Gastrocnemius medialis (tissue), 4 donors: ENCODE results near the gene FRMD3. TPM values are rescaled to one million over a fixed set of nuclear protein-coding genes. Genes with fewer than 3 reads are reported as not detected.
A peak's percentile ranks its signal among the peaks of the same experiment; 100 is the strongest.
"Not testable (repeated sequence)": the region's sequence is repeated elsewhere in the genome, so short reads cannot be mapped to it uniquely, and the experiment has no call there.

ENCODE experiments used
- ATAC-seq, 2 donors: fragments of 150-250 bp; one replicate each; pipeline ENCODE4 v1.9.1; 2016
- DNase-seq, 2 donors: peaks; one replicate each; pipeline ENCODE4 v3.0.0-alpha.2; 2019
- H3K27ac ChIP-seq, 4 donors: fragments of 200-600 bp; sonication (generic); 1 replicate in 1 of 4; 2 replicates in 3 of 4; pipeline ENCODE4 v1.5.1; 2016 to 2018; ENCODE audit warnings: mild to moderate bottlenecking in 2 of 4, moderate library complexity in 1 of 4
- H3K27me3 ChIP-seq, 3 donors: fragments of 200-600 bp; sonication (generic) in 2 of 3; 1 replicate in 1 of 3; 2 replicates in 2 of 3; pipeline versions ENCODE4 v1.5.1 to v1.6.0; 2016 to 2019; ENCODE audit warnings: mild to moderate bottlenecking in 1 of 3, moderate library complexity in 1 of 3
- H3K36me3 ChIP-seq, 2 donors: fragments of 200-600 bp; sonication (generic) in 1 of 2; one replicate each; pipeline ENCODE4 v1.5.1; 2017 to 2018
- H3K4me1 ChIP-seq, 2 donors: fragments of 200-600 bp; sonication (generic) in 1 of 2; one replicate each; pipeline ENCODE4 v1.5.1; 2016 to 2017; ENCODE audit warnings: mild to moderate bottlenecking in 2 of 2
- H3K4me3 ChIP-seq, 4 donors: fragments of 200-600 bp; sonication (generic) in 3 of 4; 1 replicate in 1 of 4; 2 replicates in 3 of 4; pipeline ENCODE4 v1.5.1; 2016 to 2019; ENCODE audit warnings: mild to moderate bottlenecking in 2 of 4
- H3K9me3 ChIP-seq, 3 donors: fragments of 200-600 bp; sonication (generic) in 2 of 3; 1 replicate in 1 of 3; 2 replicates in 2 of 3; pipeline ENCODE4 v1.5.1; 2016 to 2019
- POLR2A ChIP-seq, 2 donors: fragments of 450-650 bp; IDR thresholded peaks; one replicate each; pipeline ENCODE4 v1.6.1; 2017; ENCODE audit warnings: antibody characterized with exemption in 2 of 2, mild to moderate bottlenecking in 2 of 2, moderate library complexity in 2 of 2
- in situ Hi-C, 4 donors: fragments of 200-750 bp; cut with MboI; loops; one replicate each; pipeline versions ENCODE4 v1.15.0 to v1.8.0; 2017; ENCODE audit warnings: low sequenced_read_pairs in 4 of 4
- intact Hi-C: fragments of 100-400 bp; cut with DNase I; formaldehyde crosslinking; loops from one replicate; pipeline ENCODE4 v1.15.1; 2023; ENCODE audit warnings: low total_unique reads
- total RNA-seq, 4 donors: library from RNA; depleted of rRNA; stranded (reverse); fragments of >200 nt; gene quantifications; one replicate each; pipeline versions ENCODE4 v1.1.0 to v1.2.3, GENCODE V29; 2016
- TF ChIP-seq, protein P1 (sequence below), 5 experiments: fragments of 450-650 bp in 3 of 5; fragments of 200-600 bp in 2 of 5; sonication (generic) in 2 of 5; IDR thresholded peaks in 4 of 5; conservative IDR thresholded peaks in 1 of 5; 1 replicate in 4 of 5; 2 replicates in 1 of 5; pipeline ENCODE4 v1.5.1; 2016 to 2019; ENCODE audit warnings: antibody characterized with exemption in 5 of 5, mild to moderate bottlenecking in 3 of 5, moderate library complexity in 3 of 5

The FRMD3 gene
- total RNA-seq, 4 donors from 2014 or later = 62.3 to 120 (median 94.6) TPM

DNA sequence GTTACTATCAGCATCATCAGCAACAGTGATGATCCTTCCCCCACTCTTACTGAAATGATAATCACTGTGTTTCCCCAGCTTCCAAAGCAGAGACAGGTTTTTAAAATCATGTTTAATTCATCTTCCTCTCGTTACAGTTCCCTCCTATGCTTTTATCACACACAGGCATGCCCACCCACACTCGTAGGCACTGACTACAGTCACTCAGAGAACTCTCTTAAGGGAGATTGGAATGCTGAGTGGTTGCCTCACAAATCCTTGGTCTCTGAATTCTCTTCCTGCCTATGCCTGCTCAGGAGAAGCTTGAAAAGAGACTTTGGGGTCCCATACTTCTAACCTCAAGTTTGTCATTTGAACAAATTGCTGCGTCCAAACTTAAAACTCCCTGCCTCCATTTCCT is 179.2 kb downstream of the FRMD3 start:
- intact Hi-C loops = no loop called here
- in situ Hi-C loops = no loop called here
- no peak for TF ChIP-seq POLR2A (IDR thresholded peaks at IDR 0.05)
- TF ChIP-seq, protein P1, sequence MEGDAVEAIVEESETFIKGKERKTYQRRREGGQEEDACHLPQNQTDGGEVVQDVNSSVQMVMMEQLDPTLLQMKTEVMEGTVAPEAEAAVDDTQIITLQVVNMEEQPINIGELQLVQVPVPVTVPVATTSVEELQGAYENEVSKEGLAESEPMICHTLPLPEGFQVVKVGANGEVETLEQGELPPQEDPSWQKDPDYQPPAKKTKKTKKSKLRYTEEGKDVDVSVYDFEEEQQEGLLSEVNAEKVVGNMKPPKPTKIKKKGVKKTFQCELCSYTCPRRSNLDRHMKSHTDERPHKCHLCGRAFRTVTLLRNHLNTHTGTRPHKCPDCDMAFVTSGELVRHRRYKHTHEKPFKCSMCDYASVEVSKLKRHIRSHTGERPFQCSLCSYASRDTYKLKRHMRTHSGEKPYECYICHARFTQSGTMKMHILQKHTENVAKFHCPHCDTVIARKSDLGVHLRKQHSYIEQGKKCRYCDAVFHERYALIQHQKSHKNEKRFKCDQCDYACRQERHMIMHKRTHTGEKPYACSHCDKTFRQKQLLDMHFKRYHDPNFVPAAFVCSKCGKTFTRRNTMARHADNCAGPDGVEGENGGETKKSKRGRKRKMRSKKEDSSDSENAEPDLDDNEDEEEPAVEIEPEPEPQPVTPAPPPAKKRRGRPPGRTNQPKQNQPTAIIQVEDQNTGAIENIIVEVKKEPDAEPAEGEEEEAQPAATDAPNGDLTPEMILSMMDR (IDR thresholded peaks at IDR 0.05 in 4 of 5, conservative IDR thresholded peaks at IDR 0.05 in 1 of 5) = no peak
- no peak for DNase-seq
- no peak for ATAC-seq
- Histone ChIP-seq H3K9me3 (no peaks in the 10 kb centered on the region), H3K36me3 (no peaks in the 10 kb centered on the region), H3K27ac (no peak overlapping the region), H3K27me3 (no peaks in the 10 kb centered on the region), H3K4me1 (no peaks in the 10 kb centered on the region), H3K4me3 (no peak overlapping the region)

DNA sequence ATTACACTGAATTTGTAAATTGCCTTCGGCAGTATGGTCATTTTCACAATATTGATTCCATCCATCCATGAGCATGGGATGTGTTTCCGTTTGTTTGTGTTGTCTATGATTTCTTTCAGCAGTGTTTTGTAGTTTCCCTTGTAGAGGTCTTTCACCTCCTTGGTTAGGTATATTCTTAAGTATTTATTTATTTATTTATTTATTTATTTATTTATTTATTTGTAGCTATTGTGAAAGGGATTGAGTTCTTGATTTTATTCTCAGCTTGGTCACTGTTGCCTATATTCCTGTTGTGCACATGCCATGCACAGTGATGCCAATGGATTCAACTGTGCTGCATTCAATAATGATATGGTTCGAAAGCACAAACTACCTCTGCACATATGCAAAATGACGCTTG is 179.7 kb downstream of the FRMD3 start:
- H3K4me3 ChIP-seq, H3K27me3 ChIP-seq, intact Hi-C loops, H3K9me3 ChIP-seq, DNase-seq, H3K4me1 ChIP-seq, in situ Hi-C loops, H3K36me3 ChIP-seq, H3K27ac ChIP-seq, ATAC-seq: not testable (repeated sequence)

DNA sequence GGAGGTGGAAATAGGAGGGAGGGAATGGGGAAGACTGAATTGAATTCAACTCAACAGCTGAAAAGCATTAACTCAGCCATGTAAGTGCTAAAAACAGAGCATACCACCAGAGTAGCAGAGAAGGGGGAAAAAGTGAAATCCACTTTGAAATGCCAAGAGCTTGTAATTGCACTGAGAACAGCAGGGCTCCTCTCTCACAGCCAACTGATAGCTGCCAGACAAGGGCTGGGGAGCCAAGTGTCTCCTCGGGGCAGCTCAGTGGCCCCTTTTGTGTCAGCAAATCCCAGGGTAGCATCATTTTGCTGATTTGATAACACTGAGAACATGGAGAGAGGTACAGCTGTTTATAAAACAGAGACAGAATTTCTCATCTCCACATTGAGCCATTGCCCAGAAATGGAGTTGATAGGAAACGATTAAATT is 182.5 kb downstream of the FRMD3 start:
- H3K27ac ChIP-seq = peak overlapping the region in 3 of 4 donors; percentile 23 to 37 (median 23)
- no peaks in the 10 kb centered on the region for H3K4me1 ChIP-seq
- ATAC-seq (no peak), DNase-seq (no peak)
- H3K9me3 ChIP-seq = no peaks in the 10 kb centered on the region
- intact Hi-C loops = no loop called here
- no peaks in the 10 kb centered on the region for H3K36me3 ChIP-seq
- H3K4me3 ChIP-seq = no peak overlapping the region
- TF ChIP-seq POLR2A (IDR thresholded peaks at IDR 0.05) = no peak
- TF ChIP-seq, protein P1 (IDR thresholded peaks at IDR 0.05 in 4 of 5, conservative IDR thresholded peaks at IDR 0.05 in 1 of 5) = no peak
- in situ Hi-C loops = no loop called here
- no peaks in the 10 kb centered on the region for H3K27me3 ChIP-seq

DNA sequence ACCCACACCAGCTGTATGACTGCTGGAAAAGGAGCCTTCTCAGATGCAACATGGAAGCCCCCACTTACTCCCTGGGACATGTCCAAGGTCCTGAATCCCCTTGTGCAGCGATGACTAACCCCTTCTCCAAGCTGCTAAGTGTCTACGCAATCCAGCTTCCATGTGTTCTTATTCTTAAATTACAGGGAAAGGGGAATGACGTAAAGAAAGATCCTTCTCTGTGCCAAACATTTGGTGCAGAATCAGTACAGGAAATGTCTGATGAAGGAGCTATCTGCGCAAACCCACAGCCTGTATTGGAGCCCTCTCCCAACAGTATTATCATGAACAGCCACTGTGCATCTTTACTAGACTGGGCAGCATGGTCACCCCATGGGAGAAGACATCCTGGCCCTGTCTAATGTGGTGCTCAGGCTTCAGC is 183.2 kb downstream of the FRMD3 start:
- H3K4me1 ChIP-seq = no peaks in the 10 kb centered on the region
- H3K4me3 ChIP-seq = no peak overlapping the region
- TF ChIP-seq POLR2A (IDR thresholded peaks at IDR 0.05) = no peak
- TF ChIP-seq, protein P1 (IDR thresholded peaks at IDR 0.05 in 4 of 5, conservative IDR thresholded peaks at IDR 0.05 in 1 of 5) = no peak
- in situ Hi-C loops (no loop called here), intact Hi-C loops (no loop called here)
- no peak for DNase-seq
- H3K9me3 ChIP-seq = no peaks in the 10 kb centered on the region
- no peaks in the 10 kb centered on the region for H3K27me3 ChIP-seq
- peak overlapping the region; percentile 23 to 37 (median 26) for H3K27ac ChIP-seq
- peak; percentile 26 to 46 for ATAC-seq
- no peaks in the 10 kb centered on the region for H3K36me3 ChIP-seq

DNA sequence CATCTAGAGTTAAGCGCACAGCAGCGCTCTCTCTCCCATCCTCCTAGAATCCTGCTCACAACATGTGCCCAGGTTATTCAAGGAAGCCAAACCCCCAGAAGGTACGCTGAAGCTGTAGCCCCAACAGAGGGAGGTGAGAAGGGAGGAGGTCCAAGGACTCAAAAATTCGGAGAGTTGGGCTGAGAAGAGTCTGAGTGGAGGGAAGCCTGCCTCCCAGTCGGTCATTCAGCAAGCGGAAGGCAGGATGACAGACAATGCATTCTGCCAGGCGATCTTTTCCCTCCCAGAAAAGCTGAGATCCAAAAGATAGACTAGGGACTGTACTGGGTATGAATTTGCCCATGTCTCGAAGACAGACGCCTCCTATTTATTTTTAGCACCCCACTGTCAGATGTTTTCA is 189.2 kb downstream of the FRMD3 start:
- ATAC-seq (no peak), DNase-seq (no peak)
- in situ Hi-C loops = loop anchor here in 2 of 4 donors (25.0 kb wide), 2 partner anchors 288 to 563 kb away; partner anchors contain the start of gene KIF27 (in 1 of the 2)
- H3K9me3 ChIP-seq = no peaks in the 10 kb centered on the region
- intact Hi-C loops = no loop called here
- H3K27me3 ChIP-seq = no peaks in the 10 kb centered on the region
- H3K36me3 ChIP-seq = no peaks in the 10 kb centered on the region
- TF ChIP-seq, protein P1 (IDR thresholded peaks at IDR 0.05 in 4 of 5, conservative IDR thresholded peaks at IDR 0.05 in 1 of 5) = no peak
- TF ChIP-seq POLR2A (IDR thresholded peaks at IDR 0.05) = no peak
- H3K4me3 ChIP-seq = no peak overlapping the region
- H3K27ac ChIP-seq = peak overlapping the region in 1 of 4 donors; percentile 33
- H3K4me1 ChIP-seq = peaks cover 0 to 4% of the 10 kb centered on the region in 2 donors
